ENCODE results near the gene ZNF579. TPM values are rescaled to one million over a fixed set of nuclear protein-coding genes. Genes with fewer than 3 reads are reported as not detected.

ZNF579 gene
- total RNA-seq, 1 donor from 2014 or later, result 1.6 TPM

DNA sequence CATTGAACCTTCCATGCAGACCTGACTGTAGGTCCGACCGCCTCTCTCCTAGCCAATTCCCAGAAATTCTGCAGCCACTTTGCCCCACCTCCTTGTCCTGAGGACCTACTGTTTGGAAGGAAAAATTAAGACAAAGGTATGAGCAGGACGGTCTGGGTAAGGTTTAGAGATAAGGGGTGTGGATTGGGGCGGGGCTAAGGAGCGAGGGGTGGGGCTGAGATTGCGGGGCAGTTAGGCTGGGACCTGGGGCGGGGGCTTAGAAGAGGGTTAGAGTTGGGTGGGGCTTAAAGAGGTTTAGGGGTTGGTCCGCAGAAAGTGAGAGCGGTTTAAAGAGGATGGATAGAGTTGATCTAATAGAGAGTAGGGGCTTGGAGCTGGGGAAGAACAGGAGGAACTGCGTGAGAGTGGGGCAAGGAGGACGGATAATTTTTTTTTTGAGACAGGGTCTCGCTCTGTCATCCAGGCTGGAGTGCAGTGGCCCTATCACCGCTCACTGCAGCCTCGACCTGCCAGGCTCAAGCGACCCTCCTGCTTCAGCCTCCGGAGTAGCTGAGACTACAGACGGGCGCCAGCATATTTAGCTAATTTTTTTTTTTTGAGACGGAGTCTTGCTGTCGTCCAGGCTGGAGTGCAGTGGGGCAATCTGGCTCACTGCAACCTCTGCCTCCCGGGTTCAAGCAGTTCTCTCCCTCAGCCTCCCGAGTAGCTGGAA lies 23.1 kb upstream of the ZNF579 start:
- no peaks in the 10 kb centered on the region for H3K9me3 ChIP-seq (ENCODE audit: control insufficient read depth in 3 of 3, low read length in 3 of 3)
- no peaks in the 10 kb centered on the region for H3K27me3 ChIP-seq (ENCODE audit: control insufficient read depth in 3 of 3, insufficient read depth in 3 of 3, low read length in 3 of 3)
- H3K9ac ChIP-seq (ENCODE audit: low read depth in 1 of 3, low read length in 3 of 3), result no peak overlapping the region
- H3K4me1 ChIP-seq (ENCODE audit: control insufficient read depth in 3 of 3, insufficient read depth in 3 of 3, low read length in 3 of 3), result peaks cover 31 to 35% (median 32%) of the 10 kb centered on the region in 3 donors
- no peak overlapping the region for H3K27ac ChIP-seq (ENCODE audit: low read depth, low read length)
- peaks cover 0 to 7% (median 4%) of the 10 kb centered on the region in 3 donors for H3K36me3 ChIP-seq (ENCODE audit: control insufficient read depth in 3 of 3, insufficient read depth in 3 of 3, low read length in 3 of 3)
- no peak overlapping the region for H3K4me3 ChIP-seq (ENCODE audit: low read length in 3 of 3)

GRCh38 chr19:55603115-55603514 lies 22.5 kb upstream of the ZNF579 start:
- Histone ChIP-seq H3K4me1 (ENCODE audit: control insufficient read depth in 3 of 3, insufficient read depth in 3 of 3, low read length in 3 of 3) (peaks cover 34 to 35% (median 34%) of the 10 kb centered on the region in 3 donors), H3K27me3 (ENCODE audit: control insufficient read depth in 3 of 3, insufficient read depth in 3 of 3, low read length in 3 of 3) (no peaks in the 10 kb centered on the region), H3K9me3 (ENCODE audit: control insufficient read depth in 3 of 3, low read length in 3 of 3) (no peaks in the 10 kb centered on the region), H3K4me3 (ENCODE audit: low read length in 3 of 3) (no peak overlapping the region), H3K36me3 (ENCODE audit: control insufficient read depth in 3 of 3, insufficient read depth in 3 of 3, low read length in 3 of 3) (peaks cover 0 to 4% (median 2%) of the 10 kb centered on the region in 3 donors), H3K27ac (ENCODE audit: low read depth, low read length) (no peak overlapping the region), H3K9ac (ENCODE audit: low read depth in 1 of 3, low read length in 3 of 3) (no peak overlapping the region)

DNA sequence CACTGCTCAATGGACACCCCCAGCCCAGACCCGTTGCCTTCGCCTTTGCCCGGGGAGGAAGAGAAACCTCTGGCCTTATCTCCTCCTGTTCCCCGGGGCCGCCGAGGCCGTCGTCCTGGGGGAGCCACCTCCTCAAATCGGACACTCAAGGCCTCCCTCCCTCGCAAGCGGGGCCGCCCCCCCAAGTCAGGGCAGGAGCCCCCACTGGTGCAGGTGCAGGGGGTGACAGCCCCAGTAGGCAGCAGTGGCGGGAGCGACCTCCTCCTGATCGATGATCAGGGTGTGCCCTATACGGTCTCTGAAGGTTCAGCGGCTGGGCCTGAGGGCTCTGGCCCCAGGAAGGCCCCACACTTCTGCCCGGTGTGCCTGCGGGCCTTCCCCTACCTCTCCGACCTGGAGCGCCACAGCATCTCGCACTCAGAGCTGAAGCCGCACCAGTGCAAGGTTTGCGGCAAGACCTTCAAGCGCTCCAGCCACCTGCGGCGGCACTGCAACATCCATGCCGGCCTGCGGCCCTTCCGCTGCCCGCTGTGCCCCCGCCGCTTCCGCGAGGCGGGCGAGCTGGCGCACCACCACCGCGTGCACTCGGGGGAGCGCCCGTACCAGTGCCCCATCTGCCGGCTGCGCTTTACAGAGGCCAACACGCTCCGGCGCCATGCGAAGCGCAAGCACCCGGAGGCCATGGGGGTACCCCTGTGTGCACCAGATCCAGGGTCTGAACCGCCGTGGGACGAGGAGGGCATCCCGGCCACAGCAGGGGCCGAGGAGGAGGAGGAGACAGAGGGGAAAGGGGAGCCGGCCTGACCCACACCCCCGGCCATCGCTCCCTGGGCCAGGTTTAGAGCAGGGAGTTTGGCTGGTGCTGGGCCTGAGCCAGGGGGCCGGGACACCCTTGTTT lies 21.7 kb upstream of the ZNF579 start:
- H3K9ac ChIP-seq (ENCODE audit: low read depth in 1 of 3, low read length in 3 of 3), result no peak overlapping the region
- H3K9me3 ChIP-seq (ENCODE audit: control insufficient read depth in 3 of 3, low read length in 3 of 3), result no peaks in the 10 kb centered on the region
- H3K27me3 ChIP-seq (ENCODE audit: control insufficient read depth in 3 of 3, insufficient read depth in 3 of 3, low read length in 3 of 3), result no peaks in the 10 kb centered on the region
- no peak overlapping the region for H3K27ac ChIP-seq (ENCODE audit: low read depth, low read length)
- peaks cover 0 to 4% (median 1%) of the 10 kb centered on the region in 3 donors for H3K36me3 ChIP-seq (ENCODE audit: control insufficient read depth in 3 of 3, insufficient read depth in 3 of 3, low read length in 3 of 3)
- H3K4me1 ChIP-seq (ENCODE audit: control insufficient read depth in 3 of 3, insufficient read depth in 3 of 3, low read length in 3 of 3), result peaks cover 26 to 34% (median 31%) of the 10 kb centered on the region in 3 donors
- no peak overlapping the region for H3K4me3 ChIP-seq (ENCODE audit: low read length in 3 of 3)

- H3K27me3 ChIP-seq (ENCODE audit: control insufficient read depth in 3 of 3, insufficient read depth in 3 of 3, low read length in 3 of 3), result no peaks in the 10 kb centered on the region
- peak overlapping the region; percentile 75 to 87 (median 77) for H3K9ac ChIP-seq (ENCODE audit: low read depth in 1 of 3, low read length in 3 of 3)
- peak overlapping the region; percentile 72 to 79 (median 77) for H3K4me3 ChIP-seq (ENCODE audit: low read length in 3 of 3)
- no peaks in the 10 kb centered on the region for H3K9me3 ChIP-seq (ENCODE audit: control insufficient read depth in 3 of 3, low read length in 3 of 3)
- peak overlapping the region; percentile 98 for H3K27ac ChIP-seq (ENCODE audit: low read depth, low read length)
- peaks cover 4 to 7% (median 6%) of the 10 kb centered on the region in 3 donors for H3K36me3 ChIP-seq (ENCODE audit: control insufficient read depth in 3 of 3, insufficient read depth in 3 of 3, low read length in 3 of 3)
- peaks cover 18 to 23% (median 18%) of the 10 kb centered on the region in 3 donors for H3K4me1 ChIP-seq (ENCODE audit: control insufficient read depth in 3 of 3, insufficient read depth in 3 of 3, low read length in 3 of 3)
Measured at GRCh38 chr19:55601084-55601483, 20.4 kb upstream of the ZNF579 start.

DNA sequence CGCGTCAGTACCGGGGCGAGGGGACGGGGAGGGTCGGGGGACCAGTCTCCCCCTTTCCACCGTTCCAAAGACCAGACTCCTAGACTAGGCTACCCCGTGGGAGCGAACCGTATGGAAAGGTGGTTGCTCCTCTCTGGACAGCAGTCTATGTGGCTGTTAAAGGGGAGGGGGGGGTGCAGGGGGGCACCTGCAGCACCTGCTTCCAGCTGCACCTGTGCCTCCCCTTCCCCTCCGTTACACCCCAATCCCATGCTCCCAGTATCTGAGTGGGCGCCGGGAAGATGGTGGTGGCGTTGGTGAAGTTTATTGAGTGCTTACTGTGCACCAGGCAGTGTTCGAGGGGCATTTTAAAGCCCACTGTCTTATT lies 20.0 kb upstream of the ZNF579 start:
- Histone ChIP-seq H3K9ac (ENCODE audit: low read depth in 1 of 3, low read length in 3 of 3) (peak overlapping the region; percentile 75 to 87 (median 77)), H3K36me3 (ENCODE audit: control insufficient read depth in 3 of 3, insufficient read depth in 3 of 3, low read length in 3 of 3) (peaks cover 5 to 11% (median 10%) of the 10 kb centered on the region in 3 donors), H3K4me3 (ENCODE audit: low read length in 3 of 3) (peak overlapping the region; percentile 72 to 79 (median 77)), H3K27me3 (ENCODE audit: control insufficient read depth in 3 of 3, insufficient read depth in 3 of 3, low read length in 3 of 3) (no peaks in the 10 kb centered on the region), H3K4me1 (ENCODE audit: control insufficient read depth in 3 of 3, insufficient read depth in 3 of 3, low read length in 3 of 3) (peaks cover 17 to 22% (median 19%) of the 10 kb centered on the region in 3 donors), H3K27ac (ENCODE audit: low read depth, low read length) (peak overlapping the region; percentile 98), H3K9me3 (ENCODE audit: control insufficient read depth in 3 of 3, low read length in 3 of 3) (no peaks in the 10 kb centered on the region)

- peaks cover 17 to 26% (median 19%) of the 10 kb centered on the region in 3 donors for H3K4me1 ChIP-seq (ENCODE audit: control insufficient read depth in 3 of 3, insufficient read depth in 3 of 3, low read length in 3 of 3)
- peaks cover 5 to 16% (median 13%) of the 10 kb centered on the region in 3 donors for H3K36me3 ChIP-seq (ENCODE audit: control insufficient read depth in 3 of 3, insufficient read depth in 3 of 3, low read length in 3 of 3)
- H3K27ac ChIP-seq (ENCODE audit: low read depth, low read length), result peak within 1 kb of the TSS; percentile 98
- H3K9ac ChIP-seq (ENCODE audit: low read depth in 1 of 3, low read length in 3 of 3), result peak within 1 kb of the TSS; percentile 93 to 95 (median 94)
- H3K27me3 ChIP-seq (ENCODE audit: control insufficient read depth in 3 of 3, insufficient read depth in 3 of 3, low read length in 3 of 3), result no peaks in the 10 kb centered on the region
- no peaks in the 10 kb centered on the region for H3K9me3 ChIP-seq (ENCODE audit: control insufficient read depth in 3 of 3, low read length in 3 of 3)
- H3K4me3 ChIP-seq (ENCODE audit: low read length in 3 of 3), result peak within 1 kb of the TSS; percentile 79 to 95 (median 93)
Measured at GRCh38 chr19:55599842-55600661, 19.4 kb upstream of the ZNF579 start, which contains the start of gene ZNF524. Gene ZNF524, plus strand, starts transcription at chr19:55600288. Its CDS starts 1,825 bp downstream, at chr19:55602113.

DNA sequence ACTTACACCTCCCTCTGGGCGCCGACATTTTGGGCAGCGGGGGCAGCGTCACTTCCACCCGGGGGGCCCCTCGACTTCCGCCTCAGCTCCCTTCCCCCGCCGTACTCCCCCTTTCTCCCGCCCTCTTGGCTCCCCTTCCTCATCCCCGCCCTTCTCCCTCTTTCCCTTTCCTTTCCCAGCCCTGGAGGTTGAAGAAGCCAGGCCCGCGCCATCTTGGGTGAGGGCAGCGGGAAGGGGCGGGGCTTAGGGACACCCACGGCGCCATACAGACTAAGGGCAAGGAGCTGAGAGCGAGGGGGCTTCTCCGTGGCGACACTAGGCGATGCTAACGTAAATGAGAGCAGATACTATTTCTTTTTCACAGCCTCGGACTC lies 18.8 kb upstream of the ZNF579 start, which contains the start of gene FIZ1:
Gene FIZ1 (minus strand): TSS at position 50 of the 374 bp plus-strand sequence. CDS start 1,652 bp downstream, outside the sequence.
- peak within 1 kb of the TSS; percentile 98 for H3K27ac ChIP-seq (ENCODE audit: low read depth, low read length)
- no peaks in the 10 kb centered on the region for H3K9me3 ChIP-seq (ENCODE audit: control insufficient read depth in 3 of 3, low read length in 3 of 3)
- peak within 1 kb of the TSS; percentile 79 to 95 (median 93) for H3K4me3 ChIP-seq (ENCODE audit: low read length in 3 of 3)
- peak within 1 kb of the TSS; percentile 93 to 95 (median 94) for H3K9ac ChIP-seq (ENCODE audit: low read depth in 1 of 3, low read length in 3 of 3)
- H3K36me3 ChIP-seq (ENCODE audit: control insufficient read depth in 3 of 3, insufficient read depth in 3 of 3, low read length in 3 of 3), result peaks cover 8 to 22% (median 17%) of the 10 kb centered on the region in 3 donors
- H3K4me1 ChIP-seq (ENCODE audit: control insufficient read depth in 3 of 3, insufficient read depth in 3 of 3, low read length in 3 of 3), result peaks cover 15 to 21% (median 17%) of the 10 kb centered on the region in 3 donors
- H3K27me3 ChIP-seq (ENCODE audit: control insufficient read depth in 3 of 3, insufficient read depth in 3 of 3, low read length in 3 of 3), result no peaks in the 10 kb centered on the region

DNA sequence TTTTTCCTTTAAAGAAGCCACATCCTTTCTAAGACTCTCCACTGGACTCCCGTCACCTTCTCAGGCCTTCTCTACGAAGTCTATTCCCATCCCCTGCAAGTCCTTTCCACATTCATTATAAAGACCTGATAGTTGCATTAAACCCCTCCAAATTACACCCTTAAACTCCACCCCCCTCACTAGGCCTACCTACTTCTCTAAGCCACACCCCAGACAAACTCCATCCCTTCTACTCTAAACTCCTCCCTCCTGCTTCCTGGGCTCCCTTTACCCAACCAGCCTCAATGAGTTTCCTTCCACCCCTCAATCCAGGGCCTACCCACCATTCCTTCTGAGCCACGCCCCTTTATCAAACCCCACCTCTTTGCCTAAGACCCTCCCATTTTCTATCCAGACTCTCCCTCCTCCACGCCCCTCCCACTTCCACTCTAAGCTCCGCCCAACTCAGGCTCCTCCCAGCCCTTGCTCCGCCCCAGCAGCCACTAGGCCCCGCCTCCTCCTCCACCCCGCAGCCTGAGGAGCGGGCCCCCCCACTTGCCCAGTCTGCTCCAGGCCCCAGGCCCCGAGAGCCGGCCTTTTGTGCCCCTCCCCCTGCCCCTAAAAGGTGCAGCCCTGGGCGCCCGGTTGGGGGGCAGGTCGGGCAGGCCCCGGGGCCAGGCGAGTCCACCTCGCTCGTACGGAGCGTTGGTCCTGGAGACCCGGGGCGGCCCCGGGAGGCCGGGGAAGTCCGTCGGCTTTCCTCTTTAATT lies 18.2 kb upstream of the ZNF579 start:
- Histone ChIP-seq H3K27me3 (ENCODE audit: control insufficient read depth in 3 of 3, insufficient read depth in 3 of 3, low read length in 3 of 3) (no peaks in the 10 kb centered on the region), H3K36me3 (ENCODE audit: control insufficient read depth in 3 of 3, insufficient read depth in 3 of 3, low read length in 3 of 3) (peaks cover 8 to 23% (median 18%) of the 10 kb centered on the region in 3 donors), H3K9me3 (ENCODE audit: control insufficient read depth in 3 of 3, low read length in 3 of 3) (no peaks in the 10 kb centered on the region), H3K4me3 (ENCODE audit: low read length in 3 of 3) (peak overlapping the region; percentile 77 to 95 (median 79)), H3K27ac (ENCODE audit: low read depth, low read length) (peak overlapping the region; percentile 98), H3K4me1 (ENCODE audit: control insufficient read depth in 3 of 3, insufficient read depth in 3 of 3, low read length in 3 of 3) (peaks cover 14 to 20% (median 17%) of the 10 kb centered on the region in 3 donors), H3K9ac (ENCODE audit: low read depth in 1 of 3, low read length in 3 of 3) (peak overlapping the region; percentile 77 to 95 (median 94))
